ENCODE data around the gene LGALS3BP.

LGALS3BP gene

DNA sequence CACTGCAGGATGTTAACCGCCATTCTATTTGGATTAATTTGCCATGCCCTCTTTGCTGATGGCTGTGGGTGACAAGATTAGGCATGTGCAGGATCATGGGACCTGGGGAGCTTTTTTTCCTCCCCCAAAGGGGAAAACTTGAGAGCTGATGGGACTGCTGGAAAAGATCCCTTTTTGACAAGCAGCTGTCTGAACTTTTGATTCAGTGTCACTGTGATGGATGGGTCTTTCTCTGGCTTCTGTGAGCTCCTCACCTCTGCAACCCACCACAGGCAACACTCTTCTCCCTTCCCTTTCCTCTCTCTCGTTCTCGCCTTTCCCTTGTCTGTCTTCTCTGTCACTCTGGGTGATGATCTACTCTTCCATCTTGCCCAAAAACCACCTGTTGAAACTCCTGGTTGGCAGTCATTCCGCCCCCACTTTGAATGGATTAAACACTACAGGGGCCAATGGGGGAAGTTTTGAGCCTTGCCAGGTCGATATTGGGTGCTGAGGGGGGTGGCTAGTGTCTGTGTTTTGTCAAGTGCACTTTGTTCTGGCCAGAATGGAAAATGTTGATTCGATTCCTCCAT is 32.9 kb upstream of the LGALS3BP start:
- no peak for DNase-seq

GRCh38 chr17:79011451-79012147 is 31.9 kb upstream of the LGALS3BP start:
- no peak for DNase-seq

GRCh38 chr17:79010304-79010646 is 30.6 kb upstream of the LGALS3BP start:
- no peak for DNase-seq

DNA sequence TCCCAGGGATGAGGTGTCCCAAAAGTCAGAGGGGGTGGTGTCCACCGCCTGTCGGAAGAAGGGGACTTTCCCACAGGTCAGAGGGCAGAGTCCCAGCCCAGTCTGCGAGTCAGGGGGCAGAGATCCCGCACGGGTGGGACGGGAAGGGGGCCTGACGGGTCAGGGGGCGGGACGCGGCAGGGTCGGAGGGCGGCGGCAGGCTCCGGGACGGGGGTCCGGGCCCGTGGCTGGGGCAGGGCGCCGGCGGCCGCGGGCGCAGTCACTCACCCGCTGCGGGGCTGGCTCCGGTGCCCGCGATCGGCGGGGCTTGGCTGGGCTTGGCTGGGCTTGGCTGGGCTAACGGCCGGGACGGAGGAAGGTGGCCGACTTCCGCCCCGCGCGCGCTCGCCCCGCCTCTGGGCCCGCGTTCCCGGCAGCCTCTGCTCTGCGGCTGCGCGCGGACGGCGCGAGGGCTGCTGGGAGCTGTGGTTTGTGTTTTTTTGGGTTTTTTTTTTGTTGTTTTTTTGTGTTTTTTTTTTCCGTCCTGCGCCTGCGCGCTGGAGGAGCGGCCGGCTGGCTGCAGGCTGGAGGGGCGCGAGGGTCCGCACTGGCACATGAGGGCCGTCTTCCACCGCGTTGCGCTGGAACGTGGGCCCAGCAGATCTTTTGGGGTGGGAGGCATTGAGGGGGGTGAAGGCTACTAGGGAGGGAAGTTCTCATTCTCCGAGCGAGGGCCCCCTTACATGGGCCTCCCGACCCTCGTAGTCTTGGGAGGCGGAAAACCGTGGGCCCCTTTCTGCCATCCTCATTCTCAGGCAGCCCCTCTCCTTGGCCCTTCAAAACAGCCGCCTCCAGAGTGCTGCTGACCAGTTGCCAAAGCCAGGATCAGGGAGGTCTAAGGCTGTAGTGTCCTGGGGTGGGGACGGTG is 29.9 kb upstream of the LGALS3BP start, which contains the start of gene CANT1:
Gene CANT1 (minus strand): TSS at position 368 of the 907 bp plus-strand sequence. CDS start 12,142 bp downstream, outside the sequence.
- peak; percentile 85 for DNase-seq

DNA sequence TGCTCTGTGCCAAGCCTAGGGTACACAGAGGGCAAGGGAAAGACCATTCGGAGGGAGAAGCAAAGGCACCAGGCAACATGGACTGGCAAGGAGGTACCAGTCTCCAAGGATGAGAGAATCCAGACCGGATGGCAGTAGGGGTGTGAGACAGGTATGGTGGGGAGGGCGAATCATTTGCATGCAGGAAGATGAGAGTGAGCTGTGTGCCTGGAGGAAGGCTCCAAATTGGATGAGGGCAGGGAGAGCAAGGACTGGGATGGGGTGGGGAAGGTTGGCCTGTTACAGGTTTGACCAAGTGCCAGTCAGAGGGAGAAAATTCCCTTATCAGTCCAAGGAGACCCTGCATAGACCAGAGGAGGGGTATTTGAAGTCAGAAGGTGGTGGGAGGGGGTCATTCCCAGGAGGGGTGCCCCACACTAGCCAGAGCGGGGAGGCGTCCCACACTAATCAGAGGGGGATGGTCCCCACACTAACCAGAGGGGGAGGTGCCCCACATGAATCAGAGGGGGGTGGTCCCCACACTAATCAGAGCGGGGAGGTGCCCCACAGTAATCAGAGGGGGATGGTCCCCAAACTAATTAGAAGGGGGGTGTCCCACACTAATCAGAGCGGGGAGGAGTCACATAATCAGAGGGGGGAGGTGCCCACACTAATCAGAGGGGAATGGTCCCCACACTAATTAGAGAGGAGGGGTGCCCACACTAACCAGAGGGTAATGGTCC is 29.1 kb upstream of the LGALS3BP start:
- DNase-seq, result no peak

DNA sequence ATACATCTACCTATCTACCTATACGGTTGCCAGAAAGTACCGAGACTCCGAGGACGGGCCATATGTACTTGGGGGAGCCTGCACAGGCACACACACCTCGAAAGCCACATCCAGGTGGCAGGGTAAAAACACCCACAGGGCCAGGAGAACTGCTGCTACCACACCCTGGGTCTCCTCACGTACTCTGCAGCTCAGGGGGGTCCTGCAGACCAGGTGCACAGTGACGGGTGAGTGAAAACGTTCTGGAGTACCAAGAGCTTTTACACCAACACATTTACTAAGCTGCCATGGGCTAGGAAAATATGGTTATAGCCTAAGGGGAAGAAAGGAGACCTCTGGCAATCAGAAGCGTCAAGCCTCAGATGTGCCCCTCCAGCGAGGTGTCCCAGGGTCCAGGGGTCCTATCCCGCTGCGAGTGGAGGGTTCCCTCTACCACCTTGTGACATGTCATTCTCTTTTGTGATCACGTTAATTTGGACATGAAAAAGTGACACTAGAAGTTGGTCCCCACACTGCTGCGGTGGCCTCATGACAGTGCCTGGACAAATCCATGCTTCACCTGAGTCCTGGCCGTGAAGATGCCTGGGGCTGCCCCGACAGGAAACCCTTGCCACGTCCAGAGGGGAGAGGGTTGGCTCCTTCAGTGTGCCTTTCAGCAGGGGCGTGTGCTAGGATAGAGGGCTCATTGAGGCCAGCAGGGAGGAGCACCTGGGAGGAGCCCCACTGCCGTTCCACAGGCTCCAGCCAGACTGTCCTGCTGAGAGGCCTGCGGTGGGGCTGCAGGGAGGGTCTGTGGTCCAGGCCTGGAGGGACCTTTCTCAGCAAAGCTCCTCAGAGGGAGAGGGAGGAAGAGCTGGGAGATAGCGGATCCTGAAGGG is 28.0 kb upstream of the LGALS3BP start:
- DNase-seq, result no peak

DNA sequence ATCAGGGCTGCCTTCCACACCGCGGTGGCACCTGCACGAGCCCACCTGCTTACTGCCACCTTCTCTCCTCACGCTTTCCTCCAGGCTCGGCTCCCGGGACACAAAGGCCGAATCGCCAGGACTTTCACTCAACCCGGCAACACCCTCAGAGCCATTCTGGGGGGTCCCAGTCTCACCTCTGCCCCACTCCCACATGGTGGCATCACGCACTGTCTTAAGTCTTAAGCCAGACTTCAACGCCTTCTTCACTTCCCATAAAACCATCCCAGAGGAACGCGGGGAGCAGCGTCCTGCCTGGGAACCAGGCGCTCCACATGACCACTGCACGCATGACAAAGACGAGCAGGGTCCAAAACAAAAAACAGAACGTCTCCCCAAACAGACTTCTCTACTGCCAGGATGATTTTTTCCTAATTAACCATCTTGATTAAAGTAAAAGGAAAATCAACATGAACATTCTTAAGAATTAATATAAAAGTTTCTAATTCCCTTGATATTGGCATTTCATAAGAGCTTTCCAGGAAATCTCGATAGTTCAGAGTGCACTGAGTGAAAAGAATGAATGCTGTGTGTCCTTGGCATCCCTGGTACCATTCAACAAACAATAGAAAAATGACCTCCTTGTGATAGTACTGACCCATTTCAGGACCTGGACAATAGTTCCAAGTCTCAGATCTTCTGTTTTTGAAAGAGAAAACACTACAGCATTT is 27.2 kb upstream of the LGALS3BP start:
- no peak for DNase-seq

DNA sequence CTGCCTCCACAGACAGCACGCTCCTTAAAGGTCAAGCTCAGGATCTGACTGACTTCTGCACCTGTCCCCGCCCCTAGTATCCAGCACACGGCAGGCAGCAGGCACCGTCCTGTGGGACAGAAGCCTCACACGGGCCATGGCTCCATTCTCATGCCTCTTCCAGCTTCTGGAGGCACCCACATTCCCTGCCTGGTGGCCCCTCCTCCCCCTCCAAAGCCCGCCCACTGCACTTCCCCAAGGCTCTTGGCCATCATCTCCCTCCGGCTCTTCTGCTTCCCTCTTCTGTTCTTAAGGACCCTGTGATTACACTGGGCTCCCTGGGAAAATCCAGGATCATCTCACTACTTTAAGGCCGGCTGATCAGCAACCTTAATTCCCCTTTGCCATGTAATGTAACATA is 26.3 kb upstream of the LGALS3BP start:
- DNase-seq, result no peak

- no peak for DNase-seq
Observed at GRCh38 chr17:79005063-79005861, 25.5 kb upstream of the LGALS3BP start.

GRCh38 chr17:79003661-79004411 is 24.1 kb upstream of the LGALS3BP start:
- DNase-seq, result no peak

- DNase-seq, result no peak
Observed at GRCh38 chr17:79002796-79003593, 23.3 kb upstream of the LGALS3BP start.

DNA sequence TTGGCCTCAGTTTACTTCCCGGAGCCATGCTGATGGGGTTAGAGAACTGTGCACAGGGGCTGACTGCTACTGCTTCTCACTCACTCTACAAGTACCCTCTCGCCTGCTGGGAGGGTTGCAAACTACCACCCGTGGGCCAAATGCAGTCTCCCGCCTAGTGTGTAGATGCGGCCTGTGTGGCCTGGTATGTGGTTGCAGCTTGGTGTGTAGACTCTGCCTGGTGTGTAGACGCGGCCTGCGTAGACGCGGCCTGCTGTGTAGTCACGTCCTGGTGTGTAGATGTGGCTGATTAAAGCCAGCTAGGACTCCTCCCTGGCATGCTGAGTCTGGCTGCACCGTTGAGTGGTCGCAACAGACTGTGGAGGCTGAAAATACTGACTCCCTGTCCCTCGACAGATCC is 22.6 kb upstream of the LGALS3BP start:
- no peak for DNase-seq

- no peak for DNase-seq
Observed at GRCh38 chr17:79001190-79002020, 21.7 kb upstream of the LGALS3BP start.

DNA sequence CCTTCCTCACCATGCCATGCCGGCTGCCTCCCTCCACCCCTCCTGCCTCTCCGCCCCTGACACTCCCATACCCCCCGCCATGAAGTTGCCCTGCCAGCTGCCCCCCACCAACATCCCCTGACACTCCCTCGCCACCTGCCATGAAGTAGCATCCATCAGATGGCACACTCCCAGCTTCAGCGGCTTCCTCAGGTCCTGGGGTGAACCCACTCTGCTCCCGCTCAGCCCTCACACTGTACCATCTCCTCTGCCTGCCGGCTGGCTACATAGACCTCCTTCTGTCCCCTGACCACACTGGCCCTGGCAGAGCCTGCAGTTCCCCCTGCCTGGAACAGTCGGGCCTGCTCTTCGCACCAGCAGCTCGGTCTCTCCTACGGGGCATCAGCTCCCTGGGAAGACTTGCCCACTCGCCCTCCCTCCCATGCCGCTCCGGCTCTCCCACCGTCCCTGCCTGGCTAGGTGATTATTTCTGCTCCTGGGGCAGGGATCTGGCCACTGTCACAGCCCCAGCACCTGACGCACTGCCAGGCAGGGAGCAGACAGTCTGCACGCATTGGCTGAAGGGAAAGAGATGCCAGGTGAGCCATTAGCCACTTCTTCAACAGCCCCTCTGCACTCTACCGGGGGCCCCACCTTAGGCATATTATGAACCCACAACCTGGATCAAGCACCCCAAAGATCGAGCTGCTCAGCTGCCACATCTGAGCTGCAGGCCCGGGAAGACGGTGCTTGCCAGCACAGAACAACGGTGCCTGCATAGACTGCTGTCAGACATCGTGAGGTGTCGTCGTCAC is 20.9 kb upstream of the LGALS3BP start:
- DNase-seq, result no peak

GRCh38 chr17:78999947-79000395 is 20.2 kb upstream of the LGALS3BP start:
- no peak for DNase-seq

DNA sequence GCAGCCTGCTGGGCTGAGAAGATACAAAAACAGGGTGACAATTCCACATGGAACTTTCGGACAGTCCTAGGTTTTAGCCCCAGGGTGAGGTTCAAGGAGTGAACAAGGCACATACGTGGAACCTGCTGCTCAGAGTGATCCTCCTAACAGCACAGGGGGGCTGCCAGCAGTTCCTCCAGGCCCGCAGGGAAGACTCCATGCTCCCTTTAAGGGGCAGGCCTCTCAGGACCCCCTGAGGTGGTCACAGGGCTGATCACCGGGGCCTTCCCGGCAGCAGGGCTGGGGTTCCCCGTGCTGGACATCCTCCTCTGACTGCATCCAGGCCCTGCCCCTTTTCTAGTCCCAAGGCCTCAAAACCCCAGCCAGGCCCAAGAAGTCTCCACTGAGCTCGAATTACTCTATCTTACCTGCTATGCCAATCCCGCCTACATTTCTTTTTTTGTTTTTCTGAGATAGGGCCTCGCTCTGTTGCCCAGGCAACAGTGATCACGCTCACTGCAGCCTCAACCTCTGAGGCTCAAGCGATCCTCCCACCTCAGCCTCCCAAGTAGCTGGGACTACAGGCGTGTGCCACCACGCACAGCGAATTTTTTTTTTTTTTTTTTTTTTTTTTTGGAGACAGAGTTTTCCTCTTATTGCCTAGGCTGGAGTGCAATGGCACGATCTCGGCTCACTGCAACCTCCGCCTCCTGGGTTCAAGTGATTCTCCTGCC is 19.5 kb upstream of the LGALS3BP start:
- no peak for DNase-seq

Measured in activated naive CD4-positive, alpha-beta T cell treated with Interleukin-2 at 50 U/mL for 16 hours (primary cell).